ENCODE measurements around the gene FRAS1. TPM values are rescaled to one million over a fixed set of nuclear protein-coding genes. Genes with fewer than 3 reads are reported as not detected.

The FRAS1 gene
- total and polyA plus RNA-seq, 9 of the 15 experiments (the other 6 are each of a cell fraction or from before 2014, with no cell fraction given): under 0.01 to 0.11 (median 0.04) TPM; not detected in 2

- TF ChIP-seq ZNF395 (CRISPR knock-in tag; IDR thresholded peaks at IDR 0.05): no peak
- no peak for TF ChIP-seq ZNF318 (IDR thresholded peaks at IDR 0.05; ENCODE audit: borderline replicate concordance in 1 of 2, low read depth in 1 of 2)
Measured at GRCh38 chr4:78119698-78120097, 62.6 kb downstream of the FRAS1 start (continued).
